Colonic mucosa (tissue), 4 donors: Measurements from ENCODE around the gene DDX31. TPM values are rescaled to one million over a fixed set of nuclear protein-coding genes. Genes with fewer than 3 reads are reported as not detected.

Source experiments
- DNase-seq: peaks from one replicate; pipeline ENCODE4 v3.0.0-alpha.2; 2020
- H3K27ac ChIP-seq: fragments of 200-600 bp; one replicate; pipeline ENCODE4 v1.8.0; 2021
- H3K27me3 ChIP-seq: fragments of 200-600 bp; one replicate; pipeline ENCODE4 v1.8.0; 2021
- H3K36me3 ChIP-seq: fragments of 200-600 bp; one replicate; pipeline ENCODE4 v1.8.0; 2021
- H3K4me1 ChIP-seq: fragments of 200-600 bp; one replicate; pipeline ENCODE4 v1.8.0; 2021; ENCODE audit warnings: mild to moderate bottlenecking
- H3K4me3 ChIP-seq: fragments of 200-600 bp; one replicate; pipeline ENCODE4 v1.8.0; 2021
- H3K9ac ChIP-seq, 2 donors: one replicate each; pipeline ENCODE4 v1.7.0; 2013; ENCODE audit warnings: control low read depth in 2 of 2, low read depth in 2 of 2, low read length in 2 of 2
- H3K9me3 ChIP-seq: fragments of 200-600 bp; one replicate; pipeline ENCODE4 v1.8.0; 2021
- intact Hi-C: fragments of 100-400 bp; cut with DNase I; formaldehyde crosslinking; loops from one replicate; pipeline ENCODE4 v1.14.1; 2022
- total RNA-seq, 2 donors: library from RNA; stranded (reverse); fragmentation: NEBNext Ultra II Directional in 1 of 2; extraction: Animal tissue kit (Norgen Biotek cat#: 25700) in 1 of 2; gene quantifications; one replicate each; pipeline ENCODE4 v1.2.1, GENCODE V29; 2021
- TF ChIP-seq, protein P1 (sequence below): fragments of 200-600 bp; IDR thresholded peaks from one replicate; pipeline ENCODE4 v1.8.0; 2022; ENCODE audit warnings: antibody characterized with exemption, mild to moderate bottlenecking
- donor health status: healthy.
- donor health status: DM: no; HTN: no; CAD: no.
- donor health status: DM: no; HTN: no; CAD: no.

The DDX31 gene
- total RNA-seq, 2 donors from 2014 or later = 6.8 to 11.6 TPM

GRCh38 chr9:132647806-132648205 is 22.0 kb downstream of the DDX31 start:
- DNase-seq = no peak
- Histone ChIP-seq H3K36me3 (no peaks in the 10 kb centered on the region), H3K27ac (peak overlapping the region; percentile 24), H3K9ac (peak overlapping the region in 1 of 2 donors; percentile 12), H3K4me1 (no peaks in the 10 kb centered on the region), H3K4me3 (no peak overlapping the region), H3K9me3 (no peaks in the 10 kb centered on the region), H3K27me3 (no peaks in the 10 kb centered on the region)
- TF ChIP-seq, protein P1, sequence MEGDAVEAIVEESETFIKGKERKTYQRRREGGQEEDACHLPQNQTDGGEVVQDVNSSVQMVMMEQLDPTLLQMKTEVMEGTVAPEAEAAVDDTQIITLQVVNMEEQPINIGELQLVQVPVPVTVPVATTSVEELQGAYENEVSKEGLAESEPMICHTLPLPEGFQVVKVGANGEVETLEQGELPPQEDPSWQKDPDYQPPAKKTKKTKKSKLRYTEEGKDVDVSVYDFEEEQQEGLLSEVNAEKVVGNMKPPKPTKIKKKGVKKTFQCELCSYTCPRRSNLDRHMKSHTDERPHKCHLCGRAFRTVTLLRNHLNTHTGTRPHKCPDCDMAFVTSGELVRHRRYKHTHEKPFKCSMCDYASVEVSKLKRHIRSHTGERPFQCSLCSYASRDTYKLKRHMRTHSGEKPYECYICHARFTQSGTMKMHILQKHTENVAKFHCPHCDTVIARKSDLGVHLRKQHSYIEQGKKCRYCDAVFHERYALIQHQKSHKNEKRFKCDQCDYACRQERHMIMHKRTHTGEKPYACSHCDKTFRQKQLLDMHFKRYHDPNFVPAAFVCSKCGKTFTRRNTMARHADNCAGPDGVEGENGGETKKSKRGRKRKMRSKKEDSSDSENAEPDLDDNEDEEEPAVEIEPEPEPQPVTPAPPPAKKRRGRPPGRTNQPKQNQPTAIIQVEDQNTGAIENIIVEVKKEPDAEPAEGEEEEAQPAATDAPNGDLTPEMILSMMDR = no peak
- intact Hi-C loops = no loop called here

GRCh38 chr9:132647355-132647754 is 22.4 kb downstream of the DDX31 start:
- Histone ChIP-seq H3K9me3 (no peaks in the 10 kb centered on the region), H3K4me1 (no peaks in the 10 kb centered on the region), H3K4me3 (no peak overlapping the region), H3K27me3 (no peaks in the 10 kb centered on the region), H3K27ac (no peak overlapping the region), H3K9ac (no peak overlapping the region), H3K36me3 (no peaks in the 10 kb centered on the region)
- TF ChIP-seq, protein P1 = no peak
- intact Hi-C loops = no loop called here
- DNase-seq = no peak

DNA sequence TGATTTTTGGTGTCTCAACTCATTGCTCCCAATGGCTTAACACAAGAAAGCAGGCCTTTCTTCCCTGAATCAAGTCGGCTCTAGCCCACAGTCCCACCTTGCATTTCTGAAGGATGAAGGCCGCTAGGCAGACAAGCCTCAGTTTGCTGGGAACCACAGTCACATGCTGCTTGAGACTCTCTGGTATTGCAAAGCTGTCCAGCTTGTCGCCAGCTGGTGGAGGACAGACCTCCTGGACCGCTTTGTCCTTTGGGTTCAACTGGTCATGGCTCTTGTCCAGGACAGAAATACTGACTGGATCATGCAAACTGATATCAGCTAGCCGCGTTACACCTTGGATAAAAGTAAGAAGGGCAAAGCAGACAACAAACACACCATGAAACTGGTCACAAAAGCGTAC is 23.1 kb downstream of the DDX31 start:
- Histone ChIP-seq H3K9ac (no peak overlapping the region), H3K4me1 (no peaks in the 10 kb centered on the region), H3K27ac (no peak overlapping the region), H3K9me3 (no peaks in the 10 kb centered on the region), H3K4me3 (no peak overlapping the region), H3K27me3 (no peaks in the 10 kb centered on the region), H3K36me3 (no peaks in the 10 kb centered on the region)
- intact Hi-C loops = no loop called here
- TF ChIP-seq, protein P1 = no peak
- no peak for DNase-seq

DNA sequence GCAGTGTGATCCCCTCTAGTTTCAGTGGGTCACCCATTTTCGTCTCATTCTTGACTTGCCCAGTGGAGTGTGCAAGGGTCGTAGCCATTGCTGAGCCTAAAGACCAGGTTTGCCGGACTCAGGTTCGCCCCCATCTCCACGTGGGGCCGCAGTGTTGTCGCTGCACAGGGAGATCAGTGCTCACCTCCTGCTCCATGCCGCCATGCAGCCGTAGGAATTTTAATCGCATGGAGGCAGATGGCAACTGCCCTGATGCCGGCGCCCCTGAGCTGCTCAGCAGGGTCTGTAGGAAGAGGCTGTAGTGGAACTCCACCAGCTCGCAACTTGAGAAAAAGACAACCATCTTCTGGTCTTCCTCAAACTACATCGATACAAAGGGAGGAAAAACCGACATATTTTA is 24.1 kb downstream of the DDX31 start:
- TF ChIP-seq, protein P1 = no peak
- Histone ChIP-seq H3K4me3 (no peak overlapping the region), H3K36me3 (no peaks in the 10 kb centered on the region), H3K27ac (no peak overlapping the region), H3K9me3 (no peaks in the 10 kb centered on the region), H3K27me3 (no peaks in the 10 kb centered on the region), H3K4me1 (no peaks in the 10 kb centered on the region), H3K9ac (no peak overlapping the region)
- no peak for DNase-seq
- intact Hi-C loops = no loop called here

DNA sequence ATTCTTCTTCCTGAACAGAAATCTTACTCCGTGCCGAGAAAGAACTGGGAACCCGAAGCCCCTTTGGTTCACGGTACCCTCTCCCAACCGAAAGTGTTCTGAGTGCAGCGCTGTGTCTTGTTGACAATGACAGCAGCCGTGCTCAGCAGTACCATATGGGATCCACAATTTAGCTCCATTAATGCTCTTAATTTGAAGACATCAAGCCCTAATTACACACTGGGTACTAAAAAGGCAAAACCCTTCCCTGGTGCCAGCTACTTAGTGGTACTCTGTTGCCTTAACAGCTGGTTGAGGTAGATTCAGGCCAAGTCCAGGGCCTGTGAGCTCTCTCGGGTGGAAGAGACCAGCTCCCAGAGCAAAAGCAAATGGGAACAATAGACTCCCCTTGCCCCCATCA is 24.5 kb downstream of the DDX31 start:
- Histone ChIP-seq H3K9me3 (no peaks in the 10 kb centered on the region), H3K4me1 (no peaks in the 10 kb centered on the region), H3K36me3 (no peaks in the 10 kb centered on the region), H3K27me3 (no peaks in the 10 kb centered on the region), H3K4me3 (no peak overlapping the region), H3K9ac (no peak overlapping the region), H3K27ac (no peak overlapping the region)
- TF ChIP-seq, protein P1 = no peak
- DNase-seq = no peak
- intact Hi-C loops = no loop called here

DNA sequence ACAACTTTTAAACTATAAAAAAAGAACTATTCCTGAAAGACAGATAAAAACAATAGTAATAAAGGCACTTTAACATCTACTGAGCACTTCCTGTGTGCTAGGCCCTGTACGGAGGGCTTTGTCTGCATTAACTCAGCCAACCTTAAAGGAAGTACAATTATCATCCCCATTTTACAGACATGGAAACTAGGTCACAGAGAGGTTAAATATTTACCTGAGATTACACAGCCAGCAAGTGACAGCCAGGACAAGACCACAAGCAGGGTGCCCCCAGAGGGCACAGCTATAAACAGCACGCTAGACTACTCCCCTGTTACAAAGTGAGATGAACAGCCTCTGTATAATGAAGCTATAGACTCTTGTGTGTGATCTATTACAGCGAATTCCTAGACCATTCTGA is 25.5 kb downstream of the DDX31 start:
- Histone ChIP-seq H3K9ac (no peak overlapping the region), H3K9me3 (no peaks in the 10 kb centered on the region), H3K27ac (no peak overlapping the region), H3K36me3 (no peaks in the 10 kb centered on the region), H3K4me3 (no peak overlapping the region), H3K27me3 (no peaks in the 10 kb centered on the region), H3K4me1 (no peaks in the 10 kb centered on the region)
- TF ChIP-seq, protein P1 = no peak
- no peak for DNase-seq
- intact Hi-C loops = no loop called here
